DOHH2 (cell line): Measurements from ENCODE around the gene CTNNBL1.
"Not testable (repeated sequence)": the region's sequence is repeated elsewhere in the genome, so short reads cannot be mapped to it uniquely, and the experiment has no call there.

Experiments
- H3F3A ChIP-seq: fragments of 200-600 bp; sonication (generic), shearing (Covaris generic); 2 replicates; pipeline ENCODE4 v1.6.0; 2016; ENCODE audit warnings: antibody characterized with exemption, mild to moderate bottlenecking; ENCODE audit not compliant: control insufficient read depth, insufficient read depth
- H3K27ac ChIP-seq: fragments of 200-600 bp; sonication (generic); 2 replicates; pipeline ENCODE4 v1.5.1; 2014; ENCODE audit warnings: low read depth, mild to moderate bottlenecking, low read length, moderate library complexity
- H3K27me3 ChIP-seq: fragments of 200-600 bp; sonication (generic); 2 replicates; pipeline ENCODE4 v1.6.1; 2014; ENCODE audit warnings: mild to moderate bottlenecking, low read length, mixed read lengths; ENCODE audit not compliant: control insufficient read depth
- H3K36me3 ChIP-seq: fragments of 200-600 bp; sonication (generic); 2 replicates; pipeline ENCODE4 v1.6.1; 2014; ENCODE audit warnings: mild to moderate bottlenecking, low read length, moderate library complexity, mixed read lengths; ENCODE audit not compliant: control insufficient read depth
- H3K4me1 ChIP-seq: fragments of 200-600 bp; sonication (generic); 2 replicates; pipeline ENCODE4 v1.6.1; 2014; ENCODE audit warnings: mild to moderate bottlenecking, low read length, mixed read lengths; ENCODE audit not compliant: control insufficient read depth
- H3K4me2 ChIP-seq: fragments of 200-600 bp; sonication (generic); 2 replicates; pipeline ENCODE4 v1.6.0; 2014; ENCODE audit warnings: mild to moderate bottlenecking, low read length, moderate library complexity
- H3K4me3 ChIP-seq: fragments of 200-600 bp; sonication (generic); 2 replicates; pipeline ENCODE4 v1.5.1; 2014; ENCODE audit warnings: mild to moderate bottlenecking, low read length, mixed read lengths
- H3K79me2 ChIP-seq: fragments of 200-600 bp; sonication (generic); 2 replicates; pipeline ENCODE4 v1.6.1; 2014; ENCODE audit warnings: mild to moderate bottlenecking, low read length, mixed read lengths; ENCODE audit not compliant: control insufficient read depth
- H3K9me2 ChIP-seq: fragments of 200-600 bp; sonication (generic); replicated peaks from 2 replicates; pipeline ENCODE4 v1.6.1; 2014; ENCODE audit warnings: mild to moderate bottlenecking, low read length, mixed read lengths; ENCODE audit not compliant: control insufficient read depth
- H3K9me3 ChIP-seq: fragments of 200-600 bp; sonication (generic); 2 replicates; pipeline ENCODE4 v1.6.1; 2014; ENCODE audit warnings: antibody characterized with exemption, low read length, mixed read lengths; ENCODE audit not compliant: control insufficient read depth, insufficient read depth
- H4K20me1 ChIP-seq: fragments of 200-600 bp; sonication (generic); 2 replicates; pipeline ENCODE4 v1.6.0; 2014; ENCODE audit warnings: low read depth, mild to moderate bottlenecking, antibody characterized with exemption, low read length, moderate library complexity; ENCODE audit not compliant: control insufficient read depth, insufficient read depth
- CTCF ChIP-seq: fragments of 200-600 bp; sonication (generic); IDR thresholded peaks from one replicate; pipeline ENCODE4 v1.5.1; 2014; ENCODE audit warnings: antibody characterized with exemption, mild to moderate bottlenecking, low read depth, low read length; ENCODE audit not compliant: poor library complexity, severe bottlenecking
- EZH2phosphoT487 ChIP-seq: fragments of 200-600 bp; sonication (generic); IDR thresholded peaks from 2 replicates; pipeline ENCODE4 v1.6.1; 2017; ENCODE audit warnings: borderline replicate concordance, mild to moderate bottlenecking, antibody characterized with exemption, low read length, moderate library complexity, mixed read lengths

Gene CTNNBL1

DNA sequence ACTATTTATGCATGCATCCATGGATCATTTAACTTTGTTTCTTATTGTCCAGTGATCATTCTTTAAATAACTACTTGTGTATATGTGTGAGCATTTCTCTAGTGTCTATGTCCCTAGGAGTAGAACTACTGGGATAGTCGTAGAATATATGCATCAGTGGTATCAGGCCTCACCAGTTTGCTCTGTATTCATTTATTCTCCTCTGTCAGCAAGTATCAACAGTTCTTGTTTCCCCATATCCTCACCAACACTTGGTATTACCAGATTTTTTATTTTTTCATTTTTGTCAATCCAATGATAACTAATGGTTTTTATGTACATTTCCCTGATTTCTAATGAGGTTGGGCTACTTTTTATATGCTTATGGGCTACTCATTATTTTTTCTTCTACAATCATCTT is 27.9 kb downstream of the CTNNBL1 start:
- Histone ChIP-seq H3F3A (no peaks in the 10 kb centered on the region), H4K20me1 (no peaks in the 10 kb centered on the region; the same call in 1 of the 2 replicates), H3K9me3 (no peaks in the 10 kb centered on the region), H3K27me3 (no peaks in the 10 kb centered on the region), H3K79me2 (peaks cover 61% of the 10 kb centered on the region), H3K4me3 (no peak overlapping the region), H3K9me2 (no peaks in the 10 kb centered on the region), H3K4me2 (no peak overlapping the region), H3K4me1 (0 out of 2 replicates have a peak, but pooled peaks cover 3% of the 10 kb centered on the region), H3K36me3 (no peaks in the 10 kb centered on the region), H3K27ac (no peak overlapping the region)
- TF ChIP-seq CTCF (no peak), EZH2phosphoT487 (no peak)

GRCh38 chr20:37722312-37722711 is 28.5 kb downstream of the CTNNBL1 start:
- H3K27ac ChIP-seq, H3K9me2 ChIP-seq, H3K4me1 ChIP-seq, H4K20me1 ChIP-seq, H3F3A ChIP-seq, H3K9me3 ChIP-seq, H3K4me3 ChIP-seq, H3K27me3 ChIP-seq, H3K36me3 ChIP-seq, H3K4me2 ChIP-seq: not testable (repeated sequence)
- H3K79me2 ChIP-seq, result peaks cover 58% of the 10 kb centered on the region

- Histone ChIP-seq H4K20me1 (no peaks in the 10 kb centered on the region; the same call in 1 of the 2 replicates), H3K4me2 (no peak overlapping the region), H3K9me3 (no peaks in the 10 kb centered on the region), H3K4me3 (no peak overlapping the region), H3K36me3 (no peaks in the 10 kb centered on the region), H3K27me3 (no peaks in the 10 kb centered on the region), H3K9me2 (no peaks in the 10 kb centered on the region), H3K27ac (no peak overlapping the region), H3K4me1 (0 out of 2 replicates have a peak, but pooled peaks cover 3% of the 10 kb centered on the region), H3F3A (no peaks in the 10 kb centered on the region), H3K79me2 (peaks cover 62% of the 10 kb centered on the region)
- no peak for TF ChIP-seq EZH2phosphoT487
- TF ChIP-seq CTCF, result no peak
Observed at GRCh38 chr20:37723668-37724067, 29.8 kb downstream of the CTNNBL1 start.

DNA sequence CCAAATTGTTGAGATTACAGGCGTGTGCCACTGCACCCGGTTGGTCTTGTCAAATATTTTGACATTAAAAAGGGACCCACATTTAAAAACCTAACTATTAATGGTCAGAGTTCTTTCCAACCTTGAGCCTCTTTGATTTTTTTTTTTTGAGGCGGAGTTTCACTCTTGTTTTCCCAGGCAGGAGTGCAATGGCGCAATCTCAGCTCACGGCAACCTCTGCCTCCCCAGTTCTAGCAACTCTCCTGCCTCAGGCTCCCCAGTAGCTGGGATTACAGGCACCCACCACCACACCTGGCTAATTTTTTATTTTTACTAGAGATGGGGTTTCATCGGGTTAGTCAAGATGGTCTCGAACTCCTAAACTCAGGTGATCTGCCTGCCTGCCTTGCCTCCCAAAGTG is 31.3 kb downstream of the CTNNBL1 start:
- TF ChIP-seq EZH2phosphoT487 (no peak), CTCF (no peak)

More for the DNA sequence above, 31.3 kb downstream of the CTNNBL1 start:
- no peak overlapping the region for H3K4me2 ChIP-seq
- no peaks in the 10 kb centered on the region for H3K27me3 ChIP-seq
- H3F3A ChIP-seq, result no peaks in the 10 kb centered on the region
- no peak overlapping the region for H3K4me3 ChIP-seq
- 0 out of 2 replicates have a peak, but pooled peaks cover 3% of the 10 kb centered on the region for H3K4me1 ChIP-seq
- H4K20me1 ChIP-seq, result no peaks in the 10 kb centered on the region; the same call in 1 of the 2 replicates
- H3K36me3 ChIP-seq, result no peaks in the 10 kb centered on the region
- H3K79me2 ChIP-seq, result peaks cover 62% of the 10 kb centered on the region
- no peaks in the 10 kb centered on the region for H3K9me2 ChIP-seq
- H3K9me3 ChIP-seq, result no peaks in the 10 kb centered on the region
- H3K27ac ChIP-seq, result no peak overlapping the region
